ENCODE results near the gene HNRNPDL. TPM values are rescaled to one million over a fixed set of nuclear protein-coding genes. Genes with fewer than 3 reads are reported as not detected.

HNRNPDL gene
- total and polyA plus RNA-seq, 4 donors: 214 to 303 (median 231) TPM

DNA sequence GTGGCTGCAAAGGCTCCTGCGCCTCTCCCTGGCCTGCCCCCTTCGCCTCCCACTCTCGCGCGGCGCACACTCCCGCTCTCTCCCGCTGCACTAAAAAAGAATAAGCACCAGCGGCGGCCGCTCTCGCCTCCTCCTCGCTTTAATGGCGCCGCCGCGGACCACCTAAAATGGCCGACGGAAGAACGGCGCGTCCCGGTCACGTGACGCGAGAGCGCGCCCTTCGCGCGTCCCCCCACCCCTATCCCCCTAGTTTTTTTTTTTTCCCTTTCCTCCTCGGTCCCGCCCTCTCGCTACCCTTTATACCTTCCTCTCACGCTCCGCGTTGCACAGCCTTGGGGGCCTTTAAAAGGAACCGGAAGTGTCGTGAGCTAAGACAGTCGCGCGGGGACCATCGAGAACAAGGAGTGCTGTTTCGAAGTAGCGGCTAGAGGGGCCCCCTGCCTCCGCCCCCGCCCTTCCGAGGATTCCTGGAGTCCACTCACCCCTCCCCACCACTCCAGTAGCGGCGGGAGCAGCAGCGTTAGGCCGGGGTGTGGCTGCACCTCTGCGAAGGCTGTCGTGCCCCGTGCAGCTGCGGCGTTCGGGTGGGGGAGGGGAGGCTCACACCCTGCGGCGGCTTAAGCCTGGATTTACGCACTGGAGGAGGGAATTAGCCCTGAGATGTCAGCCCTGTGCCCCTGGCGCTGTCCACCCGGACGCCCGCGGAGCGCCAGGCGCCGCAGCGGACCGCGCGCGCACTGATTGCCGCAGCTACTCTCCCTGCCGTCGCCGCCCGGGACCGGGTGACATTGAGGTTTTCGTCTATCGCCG, 56.2 kb downstream of the HNRNPDL start, which contains the start of gene HNRNPD:
Gene HNRNPD, minus strand, starts transcription at position 176 of the 810 bp plus-strand sequence. CDS start 313 bp downstream, outside the sequence.
- DNase-seq (peak; percentile 98 to 99), ATAC-seq (ENCODE audit: low FRiP score) (peak; percentile 98)
- 0% methylated on average over 82 to 83 of the region's 83 CpGs for WGBS, 2 donors
- Histone ChIP-seq H3K4me1 (ENCODE audit: control insufficient read depth in 1 of 2, insufficient read depth in 2 of 2, low read length in 2 of 2) (no peaks in the 10 kb centered on the region), H3K36me3 (ENCODE audit: control insufficient read depth in 1 of 2, insufficient read depth in 2 of 2, low read length in 1 of 2) (no peaks in the 10 kb centered on the region), H3K9me3 (ENCODE audit: control insufficient read depth, low read length) (no peaks in the 10 kb centered on the region), H3K27ac (ENCODE audit: low read depth in 1 of 2, low read length in 2 of 2) (peak within 1 kb of the TSS; percentile 78 to 84), H3K4me3 (ENCODE audit: low read length in 2 of 2) (peak within 1 kb of the TSS; percentile 85 to 88), H3K27me3 (ENCODE audit: control insufficient read depth in 1 of 2, insufficient read depth in 2 of 2, low read length in 1 of 2) (no peaks in the 10 kb centered on the region)
- intact Hi-C loops (cut with DNase I): loop anchor here (1.0 to 10.0 kb wide), 7 partner anchors 55 to 1081 kb away; partner anchors contain the start of genes LIN54 (in 2 of the 2), ENOPH1 (in 1 of the 2), HELQ (in 1 of the 2) and HNRNPDL (in 1 of the 2)

DNA sequence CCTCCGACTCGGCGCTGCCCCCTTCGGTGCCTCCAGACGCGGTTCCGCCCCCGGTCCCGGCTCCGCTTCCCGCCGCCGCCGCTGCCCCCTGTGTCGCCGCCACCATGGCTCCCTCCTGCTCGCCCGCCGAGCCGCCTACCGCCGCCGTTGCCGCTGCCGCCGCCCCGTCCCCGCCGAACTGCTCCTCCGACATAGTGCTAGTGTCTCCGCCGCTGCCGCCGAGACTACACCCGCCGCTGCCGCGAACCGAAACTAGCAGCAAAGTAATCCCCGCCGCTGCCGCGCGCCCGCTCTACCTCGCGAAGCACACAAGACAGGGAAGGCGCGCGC, 56.8 kb downstream of the HNRNPDL start:
- Histone ChIP-seq H3K27ac (ENCODE audit: low read depth in 1 of 2, low read length in 2 of 2) (peak overlapping the region; percentile 78 to 84), H3K36me3 (ENCODE audit: control insufficient read depth in 1 of 2, insufficient read depth in 2 of 2, low read length in 1 of 2) (no peaks in the 10 kb centered on the region), H3K4me3 (ENCODE audit: low read length in 2 of 2) (peak overlapping the region; percentile 49 to 88), H3K9me3 (ENCODE audit: control insufficient read depth, low read length) (no peaks in the 10 kb centered on the region), H3K4me1 (ENCODE audit: control insufficient read depth in 1 of 2, insufficient read depth in 2 of 2, low read length in 2 of 2) (no peaks in the 10 kb centered on the region), H3K27me3 (ENCODE audit: control insufficient read depth in 1 of 2, insufficient read depth in 2 of 2, low read length in 1 of 2) (no peaks in the 10 kb centered on the region)
- DNase-seq (no peak), ATAC-seq (ENCODE audit: low FRiP score) (peak; percentile 42)
- WGBS, 2 donors: 0 to 1% methylated on average over 38 to 50 of the region's 50 CpGs
- intact Hi-C loops (cut with DNase I): loop anchor here (1.0 to 10.0 kb wide), 6 partner anchors 56 to 1081 kb away; partner anchors contain the start of genes LIN54 (in 2 of the 2), HELQ (in 1 of the 2), MRPS18C (in 1 of the 2) and SEC31A (in 1 of the 2)

Other genes starting within 250 kb of the HNRNPDL start
- 100 to 1,000 TPM; 120 to 146 TPM for gene HNRNPD, start 56.5 kb downstream of the HNRNPDL start, total RNA-seq
- 100 to 1,000 TPM; 113 to 118 TPM for gene HNRNPD, start 56.5 kb downstream of the HNRNPDL start, polyA plus RNA-seq
- 10 to 100 TPM; 17.1 to 17.3 TPM for gene ENOPH1, start 128 bp upstream of the HNRNPDL start, total RNA-seq
- 10 to 100 TPM; 18.0 to 24.4 TPM for gene ENOPH1, start 128 bp upstream of the HNRNPDL start, polyA plus RNA-seq
- 1 to 10 TPM; 3.5 to 6.5 TPM for gene TMEM150C, start 131.5 kb upstream of the HNRNPDL start, total RNA-seq
- gene TMEM150C, start 131.5 kb upstream of the HNRNPDL start, polyA plus RNA-seq: under 1 TPM in 1 of 2 donors, not detected in 1; 0.05 TPM